Stimulated activated naive CD4-positive, alpha-beta T cell treated with Interleukin-2 at 50 U/mL for 16 hours (primary cell): ENCODE data around the gene ING5.
"Not testable (repeated sequence)": the region's sequence is repeated elsewhere in the genome, so short reads cannot be mapped to it uniquely, and the experiment has no call there.

ENCODE experiments used
- DNase-seq: peaks from one replicate; lab custom pipeline; 2025; lab: John Stamatoyannopoulos, UW

Gene ING5

GRCh38 chr2:241739177-241739576 lies 37.3 kb downstream of the ING5 start:
- DNase-seq, result no peak

- DNase-seq, result peak; percentile 58
These were observed 37.8 kb downstream of the ING5 start for GRCh38 chr2:241739651-241740050.

- DNase-seq, result peak; percentile 30
These were observed 39.2 kb downstream of the ING5 start for GRCh38 chr2:241741016-241741415.

- DNase-seq, result no peak
These were observed 40.6 kb downstream of the ING5 start for GRCh38 chr2:241742320-241742939.

GRCh38 chr2:241743008-241743407 lies 41.2 kb downstream of the ING5 start:
- DNase-seq, result not testable (repeated sequence)

GRCh38 chr2:241743620-241744019 lies 41.8 kb downstream of the ING5 start:
- no peak for DNase-seq

- DNase-seq, result no peak
These were observed 42.4 kb downstream of the ING5 start for GRCh38 chr2:241744028-241744754.

- no peak for DNase-seq
These were observed 43.4 kb downstream of the ING5 start for GRCh38 chr2:241745276-241745675.

- DNase-seq, result no peak
These were observed 44.2 kb downstream of the ING5 start for GRCh38 chr2:241746084-241746483.

- no peak for DNase-seq
These were observed 46.8 kb downstream of the ING5 start for GRCh38 chr2:241748468-241749256.

GRCh38 chr2:241750076-241750840 lies 48.4 kb downstream of the ING5 start:
- no peak for DNase-seq

GRCh38 chr2:241751152-241751551 lies 49.3 kb downstream of the ING5 start:
- no peak for DNase-seq

- DNase-seq, result no peak
These were observed 49.9 kb downstream of the ING5 start for GRCh38 chr2:241751776-241752175.

GRCh38 chr2:241752253-241752652 lies 50.4 kb downstream of the ING5 start:
- no peak for DNase-seq

GRCh38 chr2:241752689-241753276 lies 50.9 kb downstream of the ING5 start:
- no peak for DNase-seq

GRCh38 chr2:241753493-241753892 lies 51.7 kb downstream of the ING5 start:
- no peak for DNase-seq

GRCh38 chr2:241754042-241754441 lies 52.2 kb downstream of the ING5 start:
- DNase-seq, result no peak

- DNase-seq, result no peak
These were observed 53.3 kb downstream of the ING5 start for GRCh38 chr2:241755166-241755565.

GRCh38 chr2:241755777-241756176 lies 53.9 kb downstream of the ING5 start:
- DNase-seq, result no peak

- DNase-seq, result no peak
These were observed 57.4 kb downstream of the ING5 start for GRCh38 chr2:241759067-241759807.

- DNase-seq, result not testable (repeated sequence)
These were observed 58.1 kb downstream of the ING5 start for GRCh38 chr2:241759893-241760292.
